GM18505 (cell line): ENCODE measurements around the gene MRC1.

Experiments used
- ATAC-seq: cut with Tn5 transposase; IDR thresholded peaks from one replicate; pipeline ENCODE4 v1.9.1; 2021; ENCODE audit not compliant: unreplicated experiment
- POLR2A ChIP-seq: IDR thresholded peaks from 4 replicates; pipeline ENCODE4 v1.6.1; 2011; ENCODE audit warnings: borderline replicate concordance; ENCODE audit not compliant: insufficient read depth, insufficient read length; ENCODE audit errors: extremely low read depth

Gene MRC1

GRCh38 chr10:17847585-17848296, 38.6 kb downstream of the MRC1 start:
- ATAC-seq = no peak
- no peak for TF ChIP-seq POLR2A

GRCh38 chr10:17848646-17849045, 39.5 kb downstream of the MRC1 start:
- TF ChIP-seq POLR2A = no peak
- ATAC-seq = no peak

GRCh38 chr10:17850501-17850900, 41.4 kb downstream of the MRC1 start:
- TF ChIP-seq POLR2A = no peak
- no peak for ATAC-seq

- TF ChIP-seq POLR2A = no peak
- ATAC-seq = no peak
Measured at GRCh38 chr10:17851611-17852010, 42.5 kb downstream of the MRC1 start.

- ATAC-seq = no peak
- no peak for TF ChIP-seq POLR2A
Measured at GRCh38 chr10:17854044-17854652, 45.0 kb downstream of the MRC1 start.

GRCh38 chr10:17857040-17857439, 47.9 kb downstream of the MRC1 start:
- no peak for ATAC-seq
- no peak for TF ChIP-seq POLR2A

GRCh38 chr10:17859492-17860156, 50.5 kb downstream of the MRC1 start:
- ATAC-seq = no peak
- no peak for TF ChIP-seq POLR2A

- ATAC-seq = no peak
- TF ChIP-seq POLR2A = no peak
Measured at GRCh38 chr10:17861760-17862159, 52.6 kb downstream of the MRC1 start.

- ATAC-seq = no peak
- TF ChIP-seq POLR2A = no peak
Measured at GRCh38 chr10:17865351-17865750, 56.2 kb downstream of the MRC1 start.

GRCh38 chr10:17866346-17866745, 57.2 kb downstream of the MRC1 start:
- no peak for ATAC-seq
- TF ChIP-seq POLR2A = no peak

- ATAC-seq = no peak
- no peak for TF ChIP-seq POLR2A
Measured at GRCh38 chr10:17867056-17867455, 57.9 kb downstream of the MRC1 start.

GRCh38 chr10:17871036-17871435, 61.9 kb downstream of the MRC1 start:
- TF ChIP-seq POLR2A = no peak
- ATAC-seq = no peak

- TF ChIP-seq POLR2A = no peak
- ATAC-seq = no peak
Measured at GRCh38 chr10:17872191-17873091, 63.3 kb downstream of the MRC1 start.
